Medulla oblongata (tissue), 1 donor: ENCODE measurements around the gene RARB.
A peak's percentile ranks its signal among the peaks of the same experiment; 100 is the strongest.

Source experiments
- DNase-seq: peaks from one replicate; pipeline ENCODE4 v3.0.0-alpha.2; 2015; ENCODE audit errors: extremely low spot score

Gene RARB

GRCh38 chr3:25423780-25424588 is 4.1 kb upstream of the RARB start:
- DNase-seq, result no peak

DNA sequence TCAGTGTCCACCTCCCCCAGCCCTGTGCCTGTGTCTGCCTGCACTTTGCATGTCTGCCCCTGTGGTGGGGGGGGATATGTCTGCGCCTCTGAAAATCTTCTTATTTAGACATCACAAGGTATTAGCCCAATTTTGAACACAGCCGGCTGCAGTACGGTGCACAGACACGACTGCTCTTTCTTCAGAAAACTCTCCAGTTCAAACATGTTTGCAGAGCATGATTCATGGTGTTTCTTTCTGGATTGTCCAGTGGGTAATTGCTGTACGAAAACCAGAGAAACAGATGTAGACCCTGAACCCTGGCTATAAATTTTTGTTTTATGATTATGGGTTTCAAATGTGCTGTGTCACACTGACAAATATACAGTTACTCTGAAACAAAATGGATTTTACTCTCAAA is 3.4 kb upstream of the RARB start:
- no peak for DNase-seq

DNA sequence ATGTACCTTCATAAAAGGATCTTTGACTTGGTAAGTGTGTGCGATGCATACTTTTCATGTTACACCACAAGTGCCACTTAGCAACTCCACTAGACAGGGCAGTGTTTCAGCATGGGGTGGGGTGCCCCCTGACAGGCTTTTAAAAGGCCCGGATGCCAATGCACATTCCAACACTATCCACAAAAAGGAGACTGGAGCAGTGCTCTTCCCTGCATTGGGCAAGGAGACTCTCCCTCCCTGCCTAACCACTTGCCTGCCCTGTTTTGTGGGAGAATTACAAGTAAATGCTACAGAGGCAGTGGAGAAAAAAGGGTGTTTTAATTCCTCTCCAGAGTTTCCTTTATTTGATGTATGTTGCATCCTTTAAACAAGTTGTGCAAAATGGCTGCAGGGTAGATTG is 1.7 kb upstream of the RARB start:
- DNase-seq, result no peak

DNA sequence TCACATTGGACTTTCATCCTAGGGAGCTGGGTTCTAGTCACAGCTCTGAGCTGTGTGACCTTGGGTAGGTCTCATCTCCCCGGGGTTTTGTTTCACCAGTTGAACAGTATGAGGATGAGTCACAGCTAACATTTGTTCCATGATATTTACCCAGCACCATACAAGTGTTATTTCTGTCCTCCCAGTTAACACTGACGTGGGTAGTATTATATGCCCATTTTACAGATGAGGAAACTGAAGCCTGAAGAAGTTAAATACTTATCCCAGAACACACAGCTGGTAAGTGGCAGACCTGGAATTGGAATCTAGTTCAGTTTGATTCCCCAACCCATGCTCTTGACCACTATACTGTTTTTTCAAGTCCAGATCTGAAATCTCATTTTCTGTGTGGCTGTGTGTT is 908 bp upstream of the RARB start:
- no peak for DNase-seq

DNA sequence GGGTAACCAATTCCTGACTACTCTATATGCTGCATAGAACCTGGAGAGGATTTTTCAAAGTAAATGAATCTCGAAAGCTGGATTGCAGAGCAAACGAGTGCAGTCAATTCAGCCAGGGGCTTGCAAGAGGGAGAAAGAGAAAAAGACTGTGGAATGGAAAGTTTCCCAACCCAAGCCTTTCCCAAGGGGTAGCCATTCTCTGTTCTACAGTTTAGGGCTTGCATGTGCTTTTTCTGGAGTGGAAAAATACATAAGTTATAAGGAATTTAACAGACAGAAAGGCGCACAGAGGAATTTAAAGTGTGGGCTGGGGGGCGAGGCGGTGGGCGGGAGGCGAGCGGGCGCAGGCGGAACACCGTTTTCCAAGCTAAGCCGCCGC is 511 bp upstream of the RARB start:
- no peak for DNase-seq

GRCh38 chr3:25428789-25429335 is 799 bp downstream of the RARB start:
- DNase-seq, result no peak

- peak; percentile 10 for DNase-seq
Measured at GRCh38 chr3:25429361-25430286, 1.6 kb downstream of the RARB start.

- DNase-seq, result peak; percentile 5
Measured at GRCh38 chr3:25430287-25430934, 2.3 kb downstream of the RARB start.

DNA sequence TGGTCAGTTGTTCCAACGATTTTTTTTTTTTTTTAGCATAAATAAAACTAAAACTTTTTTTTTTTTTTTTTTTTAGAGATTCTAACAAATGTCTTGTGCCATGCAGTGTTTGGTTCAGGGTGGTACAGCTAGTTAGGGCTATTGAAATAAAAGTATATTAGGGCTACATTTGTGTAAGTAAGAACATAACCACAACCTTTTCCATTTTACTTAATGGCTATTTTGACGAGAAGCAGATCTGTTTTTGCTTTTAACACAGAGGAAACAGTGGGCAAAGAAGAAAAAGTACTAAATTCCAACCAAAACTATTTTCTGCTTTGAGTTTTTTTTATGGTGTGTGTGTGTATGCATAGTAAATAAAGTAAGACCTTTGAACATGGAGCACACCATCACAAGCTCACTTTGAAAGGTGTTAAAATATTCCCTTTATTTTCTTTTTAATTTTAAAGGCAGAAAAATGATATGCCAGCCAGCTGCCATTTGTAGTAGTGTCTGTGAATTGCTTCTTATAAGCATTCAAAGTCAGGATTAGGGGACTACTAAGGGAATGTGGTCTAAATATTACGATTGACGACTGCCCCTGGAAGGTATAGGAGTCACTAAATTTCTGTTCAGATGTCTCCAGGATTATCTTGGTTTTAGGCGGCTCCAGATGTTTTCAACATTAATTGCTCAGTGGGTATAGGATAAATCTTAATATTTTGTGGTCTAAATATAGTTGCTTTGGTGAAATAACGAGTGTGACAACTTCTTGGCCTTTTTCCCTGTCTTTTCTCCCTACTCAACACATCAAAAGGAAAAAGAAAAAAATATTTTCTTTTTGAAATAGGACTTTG is 3.1 kb downstream of the RARB start:
- DNase-seq, result no peak

DNA sequence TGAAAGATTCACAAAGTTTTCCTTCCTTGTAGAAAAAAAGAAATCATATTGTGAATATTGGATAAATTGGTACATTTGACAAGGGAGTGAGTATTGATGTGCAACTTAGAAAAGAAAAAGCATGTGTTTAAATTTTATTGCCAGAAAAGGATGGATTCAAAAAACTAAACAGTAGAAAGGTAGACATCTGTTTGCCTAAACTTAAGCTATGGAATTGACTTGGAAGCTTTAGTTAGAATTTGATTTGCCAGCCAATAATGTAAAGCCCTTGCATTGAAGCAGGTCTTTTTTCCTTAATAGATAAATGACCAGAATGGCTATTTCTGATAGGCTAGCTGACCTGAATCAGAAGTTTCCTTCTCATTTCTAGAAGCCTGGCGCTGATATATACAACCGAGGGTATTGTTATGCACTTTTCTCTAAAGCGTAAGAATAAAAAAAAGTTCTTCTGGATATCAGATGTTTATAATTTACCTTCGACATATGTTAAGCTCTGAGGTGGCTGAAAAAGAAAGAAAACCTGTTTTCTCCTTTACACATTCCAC is 4.2 kb downstream of the RARB start:
- no peak for DNase-seq

- no peak for DNase-seq
Measured at GRCh38 chr3:25433106-25433505, 5.0 kb downstream of the RARB start.

DNA sequence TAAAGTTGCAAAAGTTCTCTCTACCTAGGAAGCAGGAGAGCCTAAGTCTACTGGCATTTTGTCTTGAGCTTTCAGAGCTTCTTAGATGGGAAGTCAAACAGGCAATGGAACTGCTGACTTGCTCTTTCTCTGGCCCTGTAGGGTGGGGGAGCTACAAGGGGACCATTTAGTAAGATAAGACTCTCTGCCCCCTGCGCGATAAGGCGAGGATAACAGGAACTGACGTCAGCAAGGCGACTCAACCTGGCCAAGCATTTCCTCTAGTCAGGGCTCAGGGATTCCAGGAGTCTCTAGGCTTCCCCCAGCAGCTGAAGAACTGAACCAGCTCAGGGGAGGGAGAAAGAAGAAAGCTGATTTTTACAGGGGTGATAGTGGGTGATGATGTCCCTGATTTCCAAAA is 5.8 kb downstream of the RARB start:
- no peak for DNase-seq

GRCh38 chr3:25437953-25438352 is 9.9 kb downstream of the RARB start:
- no peak for DNase-seq

- DNase-seq, result no peak
Measured at GRCh38 chr3:25438791-25439555, 10.9 kb downstream of the RARB start.

GRCh38 chr3:25441234-25441856 is 13.3 kb downstream of the RARB start:
- DNase-seq, result no peak

- DNase-seq, result no peak
Measured at GRCh38 chr3:25442486-25442885, 14.4 kb downstream of the RARB start.

DNA sequence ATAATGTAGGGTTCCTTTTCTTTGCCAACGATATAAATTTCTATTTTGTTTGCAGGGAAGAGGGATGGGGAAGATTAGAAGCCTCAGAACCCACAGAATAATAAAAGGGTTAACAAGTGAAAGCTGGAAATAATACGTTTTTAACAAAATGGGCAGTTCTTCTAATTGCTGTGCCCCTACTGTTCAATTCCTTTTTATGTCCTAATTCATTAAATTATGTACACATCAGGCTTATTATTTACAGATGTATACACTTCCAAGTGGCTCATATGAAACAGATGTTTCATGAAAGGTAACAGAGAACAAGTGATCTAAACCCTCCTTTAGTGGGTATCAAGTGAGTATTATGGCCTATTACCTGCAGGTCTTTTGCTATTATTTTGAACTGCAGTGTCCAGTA is 16.2 kb downstream of the RARB start:
- no peak for DNase-seq

GRCh38 chr3:25445731-25446130 is 17.7 kb downstream of the RARB start:
- no peak for DNase-seq

DNA sequence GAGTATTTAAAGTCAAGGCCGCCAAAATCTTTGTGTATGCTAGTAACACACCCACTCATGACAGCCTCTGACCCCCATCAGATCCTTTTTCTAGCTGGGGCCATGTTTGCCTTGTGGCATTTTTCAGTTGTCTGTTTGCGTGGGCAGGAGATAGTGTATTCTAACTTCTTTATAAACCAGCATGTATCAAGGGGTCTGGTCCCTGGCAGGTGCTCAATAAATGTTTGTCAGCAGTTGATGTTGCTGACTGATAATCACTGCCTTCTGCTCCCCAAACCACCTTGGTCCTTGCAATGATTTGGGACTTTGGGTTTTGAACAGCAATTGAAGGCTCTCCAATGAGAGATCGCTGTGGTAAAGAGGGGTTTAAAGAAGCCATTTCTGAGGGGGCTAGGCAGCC is 19.2 kb downstream of the RARB start:
- DNase-seq, result no peak

- no peak for DNase-seq
Measured at GRCh38 chr3:25447925-25448324, 19.9 kb downstream of the RARB start.
